Chondrocyte (in vitro differentiated cells): ENCODE results near the gene OCA2. TPM values are rescaled to one million over a fixed set of nuclear protein-coding genes. Genes with fewer than 3 reads are reported as not detected.

Experiments
- DNase-seq: peaks from one replicate; pipeline ENCODE4 v3.0.0; 2021; ENCODE audit warnings: mixed read lengths, low spot score
- H3K27ac Mint-ChIP-seq: one replicate; pipeline ENCODE4 v1.8.0; 2021; ENCODE audit warnings: mild to moderate bottlenecking, moderate library complexity, mixed read lengths; ENCODE audit not compliant: unreplicated experiment
- H3K27me3 Mint-ChIP-seq: 2 replicates; pipeline ENCODE4 v1.8.0; 2021; ENCODE audit warnings: low read depth, mixed read lengths
- H3K36me3 Mint-ChIP-seq: 2 replicates; pipeline ENCODE4 v1.8.0; 2021; ENCODE audit warnings: low read depth, mixed read lengths
- H3K4me1 Mint-ChIP-seq: 2 replicates; pipeline ENCODE4 v1.8.0; 2021; ENCODE audit warnings: low read depth, mild to moderate bottlenecking, mixed read lengths
- H3K4me3 Mint-ChIP-seq: one replicate; pipeline ENCODE4 v1.8.0; 2021; ENCODE audit warnings: mild to moderate bottlenecking, moderate library complexity, mixed read lengths; ENCODE audit not compliant: unreplicated experiment
- H3K9me3 Mint-ChIP-seq: 2 replicates; pipeline ENCODE4 v1.8.0; 2021; ENCODE audit warnings: low read depth, mixed read lengths
- CTCF ChIP-seq: fragments of 200-600 bp; sonication (generic); IDR thresholded peaks from 2 replicates; pipeline ENCODE4 v1.5.0; 2021; ENCODE audit warnings: antibody characterized with exemption, mild to moderate bottlenecking, moderate library complexity
- total RNA-seq: library from RNA; stranded (reverse); gene quantifications from 3 replicates; pipeline ENCODE4 v1.2.1, GENCODE V29; 2021

OCA2 gene
- total RNA-seq, 1 donor from 2014 or later, result 0.75 TPM

GRCh38 chr15:27870320-27870719, 228.8 kb downstream of the OCA2 start:
- Mint-ChIP-seq H3K27ac (no peak overlapping the region), H3K27me3 (peaks cover 4% of the 10 kb centered on the region), H3K4me3 (no peak overlapping the region), H3K9me3 (no peaks in the 10 kb centered on the region), H3K36me3 (no peaks in the 10 kb centered on the region), H3K4me1 (no peaks in the 10 kb centered on the region)
- no peak for TF ChIP-seq CTCF
- no peak for DNase-seq

GRCh38 chr15:27869697-27870281, 229.3 kb downstream of the OCA2 start:
- Mint-ChIP-seq H3K9me3 (no peaks in the 10 kb centered on the region), H3K27me3 (peaks cover 4% of the 10 kb centered on the region), H3K36me3 (no peaks in the 10 kb centered on the region), H3K4me3 (no peak overlapping the region), H3K27ac (no peak overlapping the region), H3K4me1 (no peaks in the 10 kb centered on the region)
- DNase-seq, result no peak
- no peak for TF ChIP-seq CTCF

GRCh38 chr15:27868828-27869404, 230.2 kb downstream of the OCA2 start:
- H3K36me3 Mint-ChIP-seq, result no peaks in the 10 kb centered on the region
- no peak for DNase-seq
- H3K4me3 Mint-ChIP-seq, result no peak overlapping the region
- no peak for TF ChIP-seq CTCF
- no peaks in the 10 kb centered on the region for H3K9me3 Mint-ChIP-seq
- H3K27me3 Mint-ChIP-seq, result peaks cover 4% of the 10 kb centered on the region
- H3K4me1 Mint-ChIP-seq, result no peaks in the 10 kb centered on the region
- H3K27ac Mint-ChIP-seq, result no peak overlapping the region

- H3K36me3 Mint-ChIP-seq, result no peaks in the 10 kb centered on the region
- no peaks in the 10 kb centered on the region for H3K9me3 Mint-ChIP-seq
Observed at GRCh38 chr15:27867861-27868260, 231.3 kb downstream of the OCA2 start.

More at GRCh38 chr15:27867861-27868260, 231.3 kb downstream of the OCA2 start:
- Mint-ChIP-seq H3K27ac (no peak overlapping the region), H3K4me3 (no peak overlapping the region), H3K27me3 (peaks cover 4% of the 10 kb centered on the region), H3K4me1 (no peaks in the 10 kb centered on the region)
- DNase-seq, result no peak
- no peak for TF ChIP-seq CTCF
